NT2/D1 (cell line): ENCODE measurements around the gene CKMT2.

Source experiments
- SUZ12 ChIP-seq: IDR thresholded peaks from 2 replicates; pipeline ENCODE4 v1.6.1; 2011; ENCODE audit not compliant: insufficient read length, insufficient read depth; ENCODE audit errors: extremely low read depth
- YY1 ChIP-seq: IDR thresholded peaks from 2 replicates; pipeline ENCODE4 v1.6.1; 2011; ENCODE audit not compliant: insufficient read length, insufficient read depth
- ZNF274 ChIP-seq: IDR thresholded peaks from 2 replicates; pipeline ENCODE4 v1.6.1; 2011; ENCODE audit warnings: mild to moderate bottlenecking, low read depth, low read length

GRCh38 chr5:81214848-81215247 lies 18.3 kb upstream of the CKMT2 start:
- TF ChIP-seq ZNF274 (no peak), YY1 (no peak), SUZ12 (no peak)
